SK-N-SH (cell line): ENCODE results near the gene ARHGAP26. TPM values are rescaled to one million over a fixed set of nuclear protein-coding genes. Genes with fewer than 3 reads are reported as not detected.
A peak's percentile ranks its signal among the peaks of the same experiment; 100 is the strongest.

Experiments used
- CHD2 ChIP-seq: fragments of 150-350 bp; IDR thresholded peaks from 2 replicates; pipeline ENCODE4 v1.6.1; 2018; ENCODE audit warnings: low read length; ENCODE audit not compliant: partially characterized antibody
- CTCF ChIP-seq: fragments of 200-600 bp; sonication (generic); IDR thresholded peaks from 2 replicates; pipeline ENCODE4 v1.6.1; 2017; ENCODE audit warnings: antibody characterized with exemption, mild to moderate bottlenecking, moderate library complexity
- ELF1 ChIP-seq: IDR thresholded peaks from 2 replicates; pipeline ENCODE4 v1.4.0; 2012
- EP300 ChIP-seq, 2 experiments: IDR thresholded peaks; 2 replicates each; pipeline versions ENCODE4 v1.4.0 to v1.6.1; 2012; ENCODE audit warnings: borderline replicate concordance in 1 of 2, low read depth in 1 of 2, low read length in 1 of 2
- EZH2phosphoT487 ChIP-seq: fragments of 200-600 bp; sonication (generic); IDR thresholded peaks from 2 replicates; pipeline ENCODE4 v1.6.1; 2017; ENCODE audit warnings: low read depth, mixed run types, mild to moderate bottlenecking, antibody characterized with exemption, moderate library complexity, borderline replicate concordance
- FOXM1 ChIP-seq: IDR thresholded peaks from 2 replicates; pipeline ENCODE4 v1.4.0; 2012; ENCODE audit warnings: low read depth, mild to moderate bottlenecking
- GABPA ChIP-seq: IDR thresholded peaks from 2 replicates; pipeline ENCODE4 v1.4.0; 2012; ENCODE audit warnings: low read depth, mild to moderate bottlenecking
- GATA2 ChIP-seq: sonication (generic); formaldehyde crosslinking; IDR thresholded peaks from 2 replicates; pipeline ENCODE4 v1.5.0; 2020; ENCODE audit warnings: mild to moderate bottlenecking, missing genetic modification reagents
- IRF3 ChIP-seq: fragments of 150-350 bp; IDR thresholded peaks from 2 replicates; pipeline ENCODE4 v1.6.1; 2016; ENCODE audit warnings: mild to moderate bottlenecking, low read depth, low read length
- JUND ChIP-seq: IDR thresholded peaks from 2 replicates; pipeline ENCODE4 v1.4.0; 2012
- MAX ChIP-seq: IDR thresholded peaks from 2 replicates; pipeline ENCODE4 v1.4.0; 2012; ENCODE audit warnings: low read depth
- MEF2A ChIP-seq: IDR thresholded peaks from 2 replicates; pipeline ENCODE4 v1.4.0; 2012; ENCODE audit warnings: low read depth, borderline replicate concordance
- NRF1 ChIP-seq: IDR thresholded peaks from 2 replicates; pipeline ENCODE4 v1.6.1; 2012; ENCODE audit warnings: low read depth, mild to moderate bottlenecking, low read length
- PBX3 ChIP-seq: IDR thresholded peaks from 2 replicates; pipeline ENCODE4; 2012
- POLR2AphosphoS5 ChIP-seq: IDR thresholded peaks from 2 replicates; pipeline ENCODE4 v1.6.1; 2012; ENCODE audit warnings: low read depth, low read length
- RAD21 ChIP-seq: IDR thresholded peaks from 2 replicates; pipeline ENCODE4 v1.6.1; 2012; ENCODE audit warnings: mild to moderate bottlenecking, low read length
- RCOR1 ChIP-seq: fragments of 150-350 bp; IDR thresholded peaks from 2 replicates; pipeline ENCODE4 v1.6.1; 2017; ENCODE audit warnings: antibody characterized with exemption, low read length
- RFX5 ChIP-seq: IDR thresholded peaks from 2 replicates; pipeline ENCODE4 v1.6.1; 2012; ENCODE audit warnings: mild to moderate bottlenecking, improper control_type of control experiment, low read length
- SMC3 ChIP-seq: IDR thresholded peaks from 2 replicates; pipeline ENCODE4 v1.6.1; 2012; ENCODE audit warnings: low read depth, low read length, improper control_type of control experiment
- TAF1 ChIP-seq: IDR thresholded peaks from 2 replicates; pipeline ENCODE4 v1.6.1; 2012; ENCODE audit warnings: low read depth, mild to moderate bottlenecking, low read length, moderate library complexity, borderline replicate concordance
- TCF12 ChIP-seq: IDR thresholded peaks from 2 replicates; pipeline ENCODE4 v1.4.0; 2012
- USF2 ChIP-seq: fragments of 150-350 bp; IDR thresholded peaks from 2 replicates; pipeline ENCODE4 v1.6.1; 2017; ENCODE audit warnings: antibody characterized with exemption, low read length, low read depth, borderline replicate concordance
- YY1 ChIP-seq: IDR thresholded peaks from 2 replicates; pipeline ENCODE4 v1.4.0; 2012; ENCODE audit warnings: low read depth, mild to moderate bottlenecking
- polyA plus RNA-seq, 3 experiments: library from polyadenylated mRNA; depleted of rRNA; stranded (reverse); fragments of >200 nt; gene quantifications; 2 replicates each; pipeline ENCODE4 v1.2.3, GENCODE V29; 2012

ARHGAP26 gene
- polyA plus RNA-seq, 1 of the 3 experiments (the other 2 are of a cell fraction): 6.1 TPM

GRCh38 chr5:143177263-143177983, 407.2 kb downstream of the ARHGAP26 start (continued):
- TF ChIP-seq POLR2AphosphoS5 (peak; percentile 59; the same call in 1 of the 2 replicates), FOXM1 (no peak; the same call in 1 of the 2 replicates), PBX3 (peak; percentile 91), EP300 (IDR thresholded peaks at IDR 0.05; ENCODE audit: borderline replicate concordance in 1 of 2, low read depth in 1 of 2, low read length in 1 of 2) (peak; percentile 22 to 86; a peak in 2 of 4 replicates), USF2 (no peak), CHD2 (no peak), MAX (0 out of 2 replicates have a peak, but pooled peaks have one; percentile 20), CTCF (no peak), EZH2phosphoT487 (no peak), RAD21 (no peak), ELF1 (no peak), TAF1 (no peak), GABPA (no peak), JUND (peak; percentile 86), YY1 (no peak), SMC3 (no peak), MEF2A (no peak), NRF1 (no peak), RCOR1 (no peak), RFX5 (peak; percentile 37; the same call in 1 of the 2 replicates), GATA2 (CRISPR knock-in tag) (no peak), IRF3 (no peak), TCF12 (peak; percentile 90)
